ENCODE results near the gene RAB25.

DNA sequence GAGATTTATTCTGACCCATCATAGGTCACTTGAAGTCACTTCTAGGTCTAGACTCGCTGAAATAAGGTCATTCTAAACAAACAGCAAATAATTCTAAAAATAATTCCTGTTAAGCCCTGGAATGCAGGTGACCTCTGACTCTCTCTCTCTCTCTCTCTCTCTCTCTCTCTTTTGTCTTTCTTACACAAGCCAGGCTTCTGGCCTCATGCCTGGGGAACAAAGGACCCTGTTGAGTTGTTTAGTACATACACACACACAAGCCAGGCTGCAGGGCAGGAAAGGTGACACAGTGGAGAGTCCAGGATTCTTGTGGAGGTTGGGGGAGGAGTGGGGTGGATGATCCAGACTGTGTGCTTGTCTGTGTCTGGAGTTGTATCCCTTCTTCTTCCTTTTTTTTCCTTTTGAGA, 25.3 kb downstream of the RAB25 start:
- TF ChIP-seq CTCF (IDR thresholded peaks at IDR 0.05) (no peak), POLR2AphosphoS5 (IDR thresholded peaks at IDR 0.05) (no peak)
